GM12864 (cell line): ENCODE data around the gene PDRG1.

Experiments
- DNase-seq: peaks from one replicate; pipeline ENCODE4 v3.0.0-alpha.2; 2011; ENCODE audit warnings: low read depth
- H3K4me3 ChIP-seq: 2 replicates; pipeline ENCODE4 v1.5.1; 2011; ENCODE audit warnings: mild to moderate bottlenecking, low read depth, low read length, control low read depth
- CTCF ChIP-seq: IDR thresholded peaks from 2 replicates; pipeline ENCODE4 v1.5.1; 2011; ENCODE audit warnings: low read depth, mild to moderate bottlenecking, moderate library complexity, low read length, control low read depth, inconsistent platforms; ENCODE audit errors: missing control alignments

Gene PDRG1

GRCh38 chr20:31908424-31908823 lies 43.4 kb downstream of the PDRG1 start:
- no peak overlapping the region for H3K4me3 ChIP-seq
- no peak for TF ChIP-seq CTCF
- no peak for DNase-seq

GRCh38 chr20:31908016-31908415 lies 43.8 kb downstream of the PDRG1 start:
- H3K4me3 ChIP-seq = no peak overlapping the region
- no peak for DNase-seq
- TF ChIP-seq CTCF = no peak

- TF ChIP-seq CTCF = no peak
- no peak overlapping the region for H3K4me3 ChIP-seq
- no peak for DNase-seq
Measured at GRCh38 chr20:31907046-31907445, 44.8 kb downstream of the PDRG1 start.

GRCh38 chr20:31906001-31906400 lies 45.8 kb downstream of the PDRG1 start:
- DNase-seq = no peak
- no peak overlapping the region for H3K4me3 ChIP-seq
- no peak for TF ChIP-seq CTCF

GRCh38 chr20:31903627-31904386 lies 48.0 kb downstream of the PDRG1 start:
- no peak for TF ChIP-seq CTCF
- no peak for DNase-seq
- no peak overlapping the region for H3K4me3 ChIP-seq

GRCh38 chr20:31901615-31902014 lies 50.2 kb downstream of the PDRG1 start:
- no peak overlapping the region for H3K4me3 ChIP-seq
- DNase-seq = no peak
- no peak for TF ChIP-seq CTCF

GRCh38 chr20:31897541-31897940 lies 54.3 kb downstream of the PDRG1 start:
- no peak overlapping the region for H3K4me3 ChIP-seq
- DNase-seq = no peak
- TF ChIP-seq CTCF = no peak
